HG02759 (cell line): ENCODE results near the gene METTL2B.
"Not testable (repeated sequence)": the region's sequence is repeated elsewhere in the genome, so short reads cannot be mapped to it uniquely, and the experiment has no call there.

Experiments
- ATAC-seq: cut with Tn5 transposase; IDR thresholded peaks from one replicate; pipeline ENCODE4 v1.9.1; 2021; ENCODE audit warnings: mild to moderate bottlenecking, moderate library complexity; ENCODE audit not compliant: unreplicated experiment

The METTL2B gene

GRCh38 chr7:128523932-128524524 is 47.5 kb downstream of the METTL2B start:
- not testable (repeated sequence) for ATAC-seq

- not testable (repeated sequence) for ATAC-seq
These were observed 49.0 kb downstream of the METTL2B start for GRCh38 chr7:128525584-128525983.

DNA sequence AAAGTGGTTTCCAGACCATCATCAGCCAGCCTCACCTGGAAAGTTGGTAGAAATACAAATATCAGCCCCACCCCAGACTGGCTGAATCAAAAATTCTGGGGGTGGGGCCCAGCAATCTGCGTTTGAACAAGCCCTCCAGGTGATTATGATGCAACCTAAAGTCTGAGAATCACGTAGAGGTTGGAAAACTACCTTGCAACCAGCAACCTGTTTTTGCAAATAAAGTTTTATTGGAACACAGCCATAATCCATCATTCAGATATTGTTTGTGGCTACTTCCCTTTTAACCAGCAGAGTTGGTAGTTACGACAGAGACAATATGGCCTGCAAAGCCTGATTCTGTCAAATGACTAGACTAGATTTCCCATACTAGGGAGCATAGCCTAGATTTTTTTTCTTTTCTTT is 49.5 kb downstream of the METTL2B start:
- not testable (repeated sequence) for ATAC-seq

- not testable (repeated sequence) for ATAC-seq
These were observed 52.6 kb downstream of the METTL2B start for GRCh38 chr7:128529191-128529590.

DNA sequence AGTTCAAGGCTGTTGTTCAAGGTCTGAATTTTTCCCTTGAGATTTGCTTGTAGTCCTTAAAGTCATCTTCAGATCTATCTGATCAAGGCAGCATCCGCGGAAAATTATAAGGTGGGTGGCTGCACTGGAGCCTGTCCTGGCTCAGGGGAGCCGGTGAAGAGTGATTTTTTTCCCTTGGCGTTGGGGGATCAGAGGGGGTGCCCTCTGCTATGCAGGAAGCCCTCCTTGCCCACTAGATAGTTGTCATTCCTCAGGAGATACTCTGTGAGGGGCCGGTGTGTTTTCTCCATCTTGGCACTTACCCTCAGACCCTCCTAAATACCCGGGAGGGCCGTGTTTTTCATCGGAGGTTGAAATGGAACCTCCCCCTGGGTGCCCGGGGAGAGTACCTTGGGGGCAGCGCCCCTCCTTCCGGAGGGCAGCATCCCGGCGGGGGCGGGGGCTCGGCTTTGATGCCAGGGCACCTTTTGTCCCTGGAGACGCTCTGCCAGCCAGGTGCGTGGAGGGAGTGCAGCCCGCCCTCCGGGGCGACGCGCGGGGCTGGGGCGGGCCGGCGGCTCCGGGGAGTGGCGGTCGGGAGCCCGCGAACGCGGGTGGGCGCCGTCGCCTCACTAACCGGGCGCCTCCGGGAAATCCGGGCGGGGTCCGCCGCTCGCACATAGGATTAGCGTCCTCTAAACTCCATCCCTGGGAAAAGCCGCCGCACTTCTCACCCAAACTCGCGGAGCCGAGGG is 53.7 kb downstream of the METTL2B start:
- ATAC-seq: peak; percentile 14

DNA sequence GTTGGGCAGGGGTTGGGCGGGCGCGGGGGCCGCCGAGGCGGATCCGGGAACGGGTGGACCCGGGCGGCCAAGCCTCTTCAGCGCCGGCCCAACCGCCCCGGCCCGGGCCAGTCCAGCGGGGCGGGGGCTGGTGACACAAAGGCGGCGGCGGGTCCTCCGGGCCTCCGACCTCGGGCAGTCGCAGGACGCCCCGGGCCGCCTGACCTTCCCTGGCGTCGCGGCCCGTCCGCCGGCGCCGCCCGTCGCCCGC is 54.2 kb downstream of the METTL2B start:
- ATAC-seq: no peak

DNA sequence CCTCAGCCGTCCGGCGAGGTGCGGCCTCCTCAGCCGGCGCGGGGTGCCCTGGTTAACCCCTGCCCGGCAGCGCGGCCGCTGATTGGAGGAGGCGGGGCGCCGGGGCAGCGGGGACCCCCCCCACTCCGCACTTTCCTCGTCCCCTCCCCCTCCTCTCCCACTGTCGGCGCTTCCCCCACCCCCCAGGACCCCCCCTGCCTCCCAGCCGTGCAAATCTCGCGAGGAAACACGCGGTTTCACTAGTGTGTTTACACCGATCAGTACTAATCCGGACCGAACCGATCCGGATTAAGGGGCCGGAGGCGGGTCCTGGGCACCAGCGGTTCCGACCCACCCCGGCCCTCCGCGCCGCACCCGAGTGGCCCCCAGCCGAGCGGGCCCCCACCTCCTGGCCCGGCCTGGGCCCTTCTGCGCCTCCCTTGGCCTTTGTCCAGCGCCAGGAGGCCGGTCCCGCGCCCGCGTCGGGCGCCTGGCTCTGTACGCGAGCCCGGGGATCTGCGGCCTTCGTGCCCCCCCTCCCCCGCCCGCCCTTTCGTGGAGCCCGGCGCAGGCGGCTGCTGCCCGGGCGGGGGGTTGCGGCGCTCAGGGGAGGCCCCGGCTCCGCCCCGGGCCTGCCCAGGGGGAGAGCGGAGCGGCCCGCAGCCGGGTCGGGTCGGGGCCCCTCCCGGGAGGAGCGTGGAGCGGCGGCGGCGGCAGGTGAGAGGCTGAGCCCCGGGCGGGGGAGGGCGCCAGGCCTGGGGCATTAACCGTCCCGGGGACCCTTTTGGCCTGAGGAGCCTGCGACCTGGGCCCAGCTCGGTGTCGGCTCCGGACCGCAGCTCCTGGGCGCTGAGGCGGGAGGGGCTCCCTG is 54.8 kb downstream of the METTL2B start:
- ATAC-seq: peak; percentile 79

DNA sequence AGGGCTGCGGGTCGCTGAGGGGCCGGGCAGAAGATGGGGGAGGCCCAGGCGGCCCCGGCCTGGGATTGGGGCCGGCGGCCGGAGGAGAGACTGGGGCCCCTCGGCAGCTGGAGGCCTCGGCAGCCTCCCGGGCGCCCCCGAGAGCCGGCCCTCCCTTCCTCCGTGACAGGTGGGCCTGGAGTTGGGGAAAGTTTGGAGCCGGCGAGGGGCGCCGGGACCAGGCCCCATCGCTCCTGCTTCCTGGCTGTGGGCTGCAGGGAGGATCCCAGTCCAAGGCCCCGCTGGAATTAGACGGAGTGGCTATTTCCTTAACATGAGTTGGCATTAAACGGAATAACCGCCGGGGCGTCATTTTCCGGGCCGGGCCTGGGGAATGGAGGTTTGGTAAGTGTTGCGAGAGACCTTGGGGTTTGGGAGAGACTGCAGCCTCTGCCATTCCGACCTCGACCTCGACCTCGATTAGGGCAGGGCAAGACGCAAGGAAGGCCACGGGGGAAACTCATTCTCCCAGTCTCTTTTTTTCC is 55.5 kb downstream of the METTL2B start:
- ATAC-seq: peak; percentile 25

DNA sequence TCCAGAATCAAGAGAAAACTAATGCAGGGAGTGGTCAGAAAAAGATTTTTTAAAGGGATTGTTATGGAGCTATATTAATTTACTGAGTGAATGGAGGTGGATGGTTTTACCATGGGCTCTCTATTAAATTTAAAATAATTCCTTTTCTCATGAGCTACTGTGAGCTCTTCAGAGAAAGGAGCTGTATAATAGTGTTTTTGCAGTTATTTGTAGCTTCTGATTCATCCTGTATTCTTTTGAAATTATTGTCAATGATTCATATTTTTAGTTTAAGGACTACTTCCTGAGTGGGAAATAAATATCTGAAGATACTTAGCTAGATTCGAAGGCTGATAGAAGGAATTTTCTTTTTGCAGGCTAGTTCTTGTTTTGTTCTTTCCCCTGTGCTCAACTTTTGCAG is 56.4 kb downstream of the METTL2B start:
- not testable (repeated sequence) for ATAC-seq

- not testable (repeated sequence) for ATAC-seq
These were observed 60.9 kb downstream of the METTL2B start for GRCh38 chr7:128537410-128537809.

DNA sequence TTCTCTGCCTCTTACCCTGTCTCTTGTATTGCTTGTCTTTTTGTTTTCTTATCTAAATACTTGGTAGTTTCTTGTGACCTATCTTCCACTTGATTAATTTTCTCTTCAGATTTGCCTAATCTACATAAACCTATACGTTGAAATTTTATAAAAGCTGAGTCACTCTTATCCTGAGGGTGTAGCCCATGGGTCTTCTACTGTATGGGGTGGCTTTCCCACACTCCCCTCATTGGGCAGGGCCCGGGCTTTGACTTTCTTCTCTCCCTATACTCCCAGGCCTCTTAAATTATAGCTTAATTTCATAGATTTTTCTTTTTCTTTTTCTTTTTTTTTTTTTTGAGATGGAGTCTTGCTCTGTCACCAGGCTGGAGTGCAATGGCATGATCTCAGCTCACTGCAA is 66.0 kb downstream of the METTL2B start:
- ATAC-seq: not testable (repeated sequence)

GRCh38 chr7:128543300-128543699 is 66.8 kb downstream of the METTL2B start:
- not testable (repeated sequence) for ATAC-seq

- not testable (repeated sequence) for ATAC-seq
These were observed 69.8 kb downstream of the METTL2B start for GRCh38 chr7:128546319-128546851.

- ATAC-seq: no peak
These were observed 74.4 kb downstream of the METTL2B start for GRCh38 chr7:128550920-128551319.

DNA sequence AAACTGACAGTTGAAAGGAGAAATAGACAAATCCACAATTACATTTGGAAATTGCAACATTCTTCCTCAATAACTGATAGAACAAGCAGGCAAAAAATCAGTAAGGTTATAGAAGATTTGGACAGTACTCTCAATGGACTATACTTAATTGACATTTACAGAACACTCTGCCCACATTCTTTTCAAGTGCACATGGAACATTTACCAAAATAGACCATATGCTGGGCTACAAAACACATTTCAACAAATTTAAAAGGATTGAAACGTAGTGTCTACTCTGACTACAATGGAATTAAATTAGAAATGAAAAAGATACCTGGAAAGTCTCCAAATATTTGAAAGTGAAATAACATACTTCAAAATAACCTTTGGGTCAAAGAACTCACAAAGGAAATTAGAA is 77.8 kb downstream of the METTL2B start:
- not testable (repeated sequence) for ATAC-seq
